CD4-positive, alpha-beta T cell treated with Interleukin-10 for 1 hour (primary cell): ENCODE measurements around the gene PSMG1.
"Not testable (repeated sequence)": the region's sequence is repeated elsewhere in the genome, so short reads cannot be mapped to it uniquely, and the experiment has no call there.

Experiments
- DNase-seq: peaks from one replicate; pipeline ENCODE4 v3.0.0-alpha.2; 2020

PSMG1 gene, protein sequence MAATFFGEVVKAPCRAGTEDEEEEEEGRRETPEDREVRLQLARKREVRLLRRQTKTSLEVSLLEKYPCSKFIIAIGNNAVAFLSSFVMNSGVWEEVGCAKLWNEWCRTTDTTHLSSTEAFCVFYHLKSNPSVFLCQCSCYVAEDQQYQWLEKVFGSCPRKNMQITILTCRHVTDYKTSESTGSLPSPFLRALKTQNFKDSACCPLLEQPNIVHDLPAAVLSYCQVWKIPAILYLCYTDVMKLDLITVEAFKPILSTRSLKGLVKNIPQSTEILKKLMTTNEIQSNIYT

DNA sequence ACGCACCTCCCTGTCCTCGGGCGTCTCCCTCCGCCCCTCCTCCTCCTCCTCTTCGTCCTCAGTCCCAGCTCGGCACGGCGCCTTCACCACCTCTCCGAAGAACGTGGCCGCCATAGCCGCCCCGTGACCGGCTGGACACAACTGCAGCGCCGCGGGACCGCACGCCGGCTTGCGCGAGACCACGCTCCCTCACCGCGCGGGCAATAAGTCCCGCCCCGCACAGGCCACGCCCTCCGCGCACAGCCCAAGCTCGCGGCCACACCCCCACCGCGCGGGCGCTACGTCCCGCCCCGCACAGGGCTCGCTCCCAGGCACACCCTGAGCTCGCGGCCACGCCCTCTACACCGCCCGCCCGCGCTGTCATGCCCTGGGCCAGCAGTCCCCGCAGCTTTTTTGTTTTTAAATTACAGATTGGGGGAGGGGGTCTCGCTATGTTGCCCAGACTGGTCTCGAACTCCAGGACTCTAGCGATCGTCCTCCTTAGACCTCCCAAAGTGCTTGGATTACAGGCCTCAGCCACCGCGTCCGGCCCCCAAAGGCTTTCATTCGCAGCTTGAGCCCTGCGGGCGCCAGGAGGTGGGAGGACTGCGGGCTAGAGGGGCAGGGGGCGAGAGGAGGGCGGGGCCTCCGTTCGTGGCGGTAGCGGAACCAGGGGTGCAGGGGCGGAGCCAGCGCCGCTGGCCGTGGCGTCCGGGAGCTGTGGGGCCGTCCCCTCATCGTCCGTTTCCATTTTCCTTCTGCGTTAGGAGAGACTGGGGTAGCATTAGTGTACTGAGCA, at the start of gene PSMG1:
TSS of gene PSMG1 (minus strand) at position 180 of the 778 bp plus-strand sequence. CDS start at position 114, 66 bp downstream.
- peak; percentile 94 for DNase-seq

DNA sequence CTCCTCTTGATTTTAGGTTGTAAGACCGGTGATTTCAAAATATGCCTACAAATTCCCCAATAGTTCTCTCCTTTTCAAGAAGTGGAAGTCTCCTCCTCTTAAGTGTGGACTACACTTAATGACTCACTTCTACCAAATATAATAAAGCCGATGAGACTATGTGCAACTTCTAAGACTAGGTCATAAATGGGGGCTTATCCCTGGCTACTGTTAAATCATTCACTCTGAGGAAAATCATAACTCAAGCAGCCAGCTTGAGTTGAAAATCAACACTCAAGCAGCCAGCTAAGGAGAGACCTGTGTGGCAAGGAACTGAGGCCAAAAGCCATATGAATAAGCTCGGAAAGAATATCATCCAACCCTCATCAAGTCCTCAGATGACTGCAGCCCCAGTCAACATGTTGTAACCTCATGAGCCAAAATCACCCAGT, 49.6 kb upstream of the PSMG1 start:
- DNase-seq = no peak

DNA sequence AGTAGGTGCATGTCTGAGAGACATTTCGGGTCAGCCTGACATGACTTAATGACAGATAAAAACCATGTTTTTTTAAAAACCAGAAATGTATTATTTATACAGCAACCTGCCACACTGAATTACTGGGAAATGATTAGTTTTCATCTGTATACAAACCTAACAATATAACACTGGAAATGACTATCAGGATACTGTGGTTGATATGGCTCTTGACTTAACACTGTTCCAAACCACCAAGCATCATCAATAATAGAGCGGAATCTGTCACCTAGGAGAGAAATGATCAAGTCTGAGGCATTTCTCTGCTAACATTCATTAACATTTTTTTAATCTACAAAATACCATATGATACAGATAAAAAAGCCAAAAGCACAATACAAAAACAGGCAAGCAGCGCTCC, 41.7 kb upstream of the PSMG1 start:
- no peak for DNase-seq

DNA sequence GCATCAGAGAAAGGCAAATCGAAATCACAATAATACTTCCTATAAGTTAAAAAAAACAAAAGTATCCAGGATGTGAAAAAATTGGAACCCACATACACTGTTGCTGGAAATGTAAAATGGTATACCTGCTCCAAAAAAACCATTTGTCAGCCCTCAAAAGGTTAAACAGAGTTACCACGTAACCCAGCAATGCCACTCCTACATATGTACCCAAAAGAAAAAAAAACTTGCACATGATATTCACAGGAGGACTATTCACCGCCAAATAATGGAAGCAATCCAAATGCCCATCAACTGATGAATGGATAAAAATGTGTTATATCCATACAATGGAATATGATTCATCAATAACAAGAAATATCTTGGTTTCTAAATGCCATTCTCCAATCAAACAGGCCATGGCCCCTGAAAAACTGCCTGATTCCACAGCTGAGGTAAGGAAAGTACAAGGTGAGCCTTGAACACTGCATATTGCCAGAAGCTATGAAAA, 38.8 kb upstream of the PSMG1 start:
- DNase-seq = no peak

DNA sequence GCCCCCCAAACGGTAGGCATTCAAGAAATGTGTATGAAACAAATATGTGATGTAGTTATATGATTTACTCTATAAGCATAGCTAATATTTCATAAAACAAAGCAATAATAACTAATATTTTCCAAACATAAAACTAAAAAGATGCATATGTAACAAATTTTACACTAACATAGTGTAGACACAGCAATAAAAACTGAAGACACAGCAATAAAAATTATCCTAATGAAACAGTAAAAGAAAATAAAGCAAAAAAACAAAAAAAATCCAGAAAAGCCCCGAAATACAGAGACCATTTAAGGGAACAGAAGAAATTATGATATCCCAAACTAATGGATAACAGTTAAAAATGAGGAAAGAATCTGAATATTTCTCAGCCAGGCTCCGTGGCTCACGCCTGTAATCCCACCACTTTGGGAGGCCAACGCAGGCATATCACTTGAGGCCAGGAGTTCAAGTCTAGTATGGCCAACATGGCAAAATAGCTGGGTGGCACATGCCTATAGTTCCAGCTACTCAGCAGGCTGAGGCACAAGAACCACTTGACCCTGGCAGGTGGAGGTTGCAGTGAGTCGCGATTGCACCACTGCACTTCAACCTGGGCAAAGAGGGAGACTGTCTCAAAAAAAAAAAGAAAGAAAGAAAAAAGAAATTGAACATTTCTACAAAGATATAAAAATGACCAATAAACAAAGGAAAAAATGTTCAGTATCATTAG, 38.2 kb upstream of the PSMG1 start:
- no peak for DNase-seq

DNA sequence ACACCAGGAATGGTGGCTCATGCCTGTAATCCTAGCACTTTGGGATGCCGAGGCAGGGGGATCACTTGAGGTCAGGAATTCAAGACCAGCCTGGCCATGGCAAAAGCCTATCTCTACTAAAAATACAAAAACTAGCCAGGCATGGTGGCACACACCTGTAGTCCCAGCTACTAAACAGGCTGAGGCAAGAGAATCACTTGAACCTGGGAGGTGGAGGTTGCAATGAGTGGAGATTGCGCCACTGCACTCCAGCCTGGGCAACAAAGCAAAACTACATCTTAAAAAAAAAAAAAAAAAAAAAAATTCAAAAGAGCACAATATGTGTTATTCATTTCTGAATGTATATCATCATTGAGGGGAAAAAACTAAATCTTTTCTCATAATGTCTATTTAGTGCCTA, 37.6 kb upstream of the PSMG1 start:
- DNase-seq = not testable (repeated sequence)

DNA sequence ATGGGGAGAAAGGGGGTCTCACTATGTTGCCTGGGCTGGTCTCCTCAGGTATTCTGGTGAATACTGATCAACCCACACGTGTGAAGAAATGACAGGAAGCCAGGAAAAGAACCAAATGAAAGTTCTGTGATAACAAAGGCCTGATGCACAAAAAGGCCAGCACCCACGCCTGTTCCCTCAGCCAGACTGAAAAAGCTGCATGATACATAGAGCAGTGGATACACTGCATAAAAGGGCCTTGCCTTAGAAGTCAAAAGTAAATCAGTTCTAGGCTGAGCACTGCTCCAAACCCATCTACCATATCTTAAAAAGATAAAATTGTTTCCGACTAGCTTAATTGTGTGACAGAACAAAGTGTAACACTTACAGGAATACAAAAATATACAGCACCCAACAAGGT, 36.9 kb upstream of the PSMG1 start:
- DNase-seq = no peak

DNA sequence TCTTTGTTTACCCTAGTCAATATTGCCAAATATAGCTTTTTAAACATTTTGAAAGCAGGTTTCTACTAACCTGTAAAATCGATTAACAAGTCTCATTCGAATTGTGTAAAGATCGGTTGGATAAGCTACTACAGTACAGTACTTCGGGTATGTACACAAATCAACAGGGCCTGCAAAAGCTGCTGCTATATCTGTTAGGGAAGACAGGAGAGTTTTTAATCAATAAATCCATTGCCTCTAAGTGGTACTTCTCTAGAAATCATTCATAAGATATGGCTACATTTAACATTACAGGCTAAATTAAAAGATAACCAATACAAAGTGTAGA, 34.8 kb upstream of the PSMG1 start:
- no peak for DNase-seq

DNA sequence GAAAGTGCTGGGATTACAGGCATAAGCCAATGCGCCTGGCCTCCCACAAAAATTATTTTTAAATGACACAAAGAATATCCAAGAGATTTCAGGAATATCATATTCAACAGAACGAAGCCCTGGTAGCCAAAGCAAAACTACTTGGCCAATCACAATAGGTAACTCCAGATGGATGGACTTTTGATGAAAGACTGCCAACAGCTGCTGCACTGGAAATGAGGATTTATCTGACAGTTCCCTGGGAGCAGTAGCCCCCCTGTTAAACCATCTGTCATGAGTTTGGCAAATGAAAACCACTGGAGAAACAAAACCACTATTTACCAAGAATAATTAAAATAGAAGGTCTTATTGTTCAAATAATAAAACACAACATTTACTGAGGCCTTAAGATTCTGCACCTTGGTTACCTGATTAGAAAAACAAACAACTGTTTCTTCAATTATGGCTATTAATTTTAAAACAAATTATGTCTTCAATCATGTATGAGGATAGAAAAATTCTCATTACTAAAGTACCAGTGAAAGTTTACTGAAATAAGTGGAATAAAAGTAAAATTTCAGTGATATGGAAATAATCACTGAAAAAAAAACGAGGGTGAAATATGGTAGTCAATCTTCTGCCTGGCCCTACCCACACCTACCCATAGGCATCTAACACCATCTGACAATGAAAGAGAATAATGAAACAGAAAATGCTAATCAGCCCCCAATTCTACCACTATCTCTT, 34.3 kb upstream of the PSMG1 start:
- no peak for DNase-seq

DNA sequence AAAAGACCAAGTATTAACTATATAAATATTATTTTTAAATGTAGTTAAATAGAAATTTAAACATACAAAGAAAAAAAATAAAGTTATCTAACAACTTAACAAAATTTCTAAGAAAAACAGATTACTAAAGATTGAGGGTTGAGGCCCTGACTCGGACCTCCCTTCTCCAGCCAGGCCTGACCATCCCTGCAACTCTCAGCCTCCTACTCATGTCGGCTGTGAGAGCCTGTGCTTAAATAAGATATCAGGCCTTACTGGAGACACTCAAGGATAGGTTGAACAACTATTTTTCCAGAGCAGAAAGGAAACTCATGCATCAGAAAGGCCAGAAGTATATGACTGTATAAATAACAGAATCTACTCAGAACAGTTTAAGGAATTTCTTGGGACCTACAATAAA, 33.0 kb upstream of the PSMG1 start:
- DNase-seq = no peak

DNA sequence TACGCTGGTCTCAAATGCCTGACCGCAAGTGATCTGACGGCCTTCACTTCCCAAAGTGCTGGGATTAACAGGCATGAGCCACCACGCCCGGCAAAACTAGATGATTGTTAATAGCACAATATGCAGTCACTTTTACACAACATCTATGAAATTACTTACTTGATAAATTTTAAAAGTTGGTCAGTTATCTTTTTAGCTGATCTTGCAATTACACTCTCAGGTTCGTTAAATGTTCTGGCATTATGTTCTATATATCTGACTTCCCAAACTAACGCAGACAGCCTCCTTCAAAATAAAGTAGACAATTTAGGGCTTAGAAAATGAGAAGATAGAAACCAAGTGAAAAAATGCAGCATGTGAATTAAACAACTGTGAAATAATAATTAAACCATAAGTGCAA, 31.8 kb upstream of the PSMG1 start:
- no peak for DNase-seq

DNA sequence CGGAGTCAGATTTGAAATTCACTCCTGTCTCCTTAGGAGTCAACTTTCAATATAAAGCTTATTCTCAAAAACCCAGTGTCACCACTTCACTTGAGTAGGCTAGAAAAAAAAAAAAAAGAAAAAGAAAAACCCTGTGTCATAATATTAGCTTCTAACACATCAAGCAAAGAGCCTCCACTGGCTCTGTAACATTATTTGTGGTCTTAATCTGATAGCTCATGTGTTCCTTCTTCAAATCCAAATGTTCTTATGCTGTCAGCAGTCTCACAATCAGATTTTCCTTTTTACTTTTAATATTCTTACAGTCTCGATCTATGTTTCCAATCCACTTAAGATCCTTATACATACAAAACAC, 26.1 kb upstream of the PSMG1 start:
- DNase-seq = no peak

DNA sequence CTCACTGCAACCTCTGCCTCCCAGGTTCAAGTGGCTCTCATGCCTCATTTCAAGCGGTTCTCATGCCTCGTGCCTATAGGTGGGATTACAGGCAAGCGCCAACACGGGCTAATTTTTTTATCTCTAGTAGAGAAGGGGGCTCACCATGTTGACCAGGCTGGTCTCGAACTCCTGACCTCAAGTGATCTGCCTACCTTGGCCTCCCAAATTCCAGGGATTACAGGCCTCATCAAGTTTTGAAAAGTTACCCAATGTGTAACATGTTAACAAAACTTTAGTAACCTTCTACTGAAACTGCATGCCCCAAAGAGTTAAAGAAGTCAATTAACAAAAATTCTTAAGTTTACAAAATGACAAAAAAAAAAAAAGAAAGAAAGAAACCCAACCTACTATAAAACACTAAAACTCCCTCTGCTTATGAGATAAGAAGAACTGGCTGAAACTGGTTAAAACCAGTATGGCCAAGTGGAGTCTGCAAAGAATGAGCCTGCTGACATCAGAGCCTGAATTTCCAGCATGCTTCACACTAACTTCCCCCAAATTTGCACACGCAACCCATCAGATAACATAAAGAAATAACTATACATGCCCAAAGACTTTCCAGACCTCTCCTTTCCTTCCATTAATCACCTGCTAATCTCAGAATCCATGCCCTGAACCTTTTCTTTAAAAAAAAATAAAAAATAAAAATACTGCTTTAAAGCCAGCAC, 25.5 kb upstream of the PSMG1 start:
- no peak for DNase-seq

DNA sequence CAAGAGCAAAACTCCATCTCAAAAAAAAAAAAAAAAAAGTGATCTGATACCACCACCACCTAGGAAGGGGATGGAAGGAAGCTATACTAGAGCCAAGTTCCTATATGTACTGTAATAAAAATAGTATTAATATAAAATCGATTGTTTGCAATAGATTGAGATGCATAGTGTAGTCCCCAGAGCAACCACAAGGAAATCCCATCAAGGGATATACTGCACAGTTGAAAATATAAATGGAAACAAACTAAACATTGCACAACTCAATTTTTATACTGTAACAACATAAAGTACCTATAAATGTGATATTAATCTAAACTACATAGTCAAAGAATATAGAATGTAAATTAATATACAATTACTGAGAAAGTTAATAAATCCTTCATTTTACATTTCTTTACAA, 20.9 kb upstream of the PSMG1 start:
- no peak for DNase-seq

DNA sequence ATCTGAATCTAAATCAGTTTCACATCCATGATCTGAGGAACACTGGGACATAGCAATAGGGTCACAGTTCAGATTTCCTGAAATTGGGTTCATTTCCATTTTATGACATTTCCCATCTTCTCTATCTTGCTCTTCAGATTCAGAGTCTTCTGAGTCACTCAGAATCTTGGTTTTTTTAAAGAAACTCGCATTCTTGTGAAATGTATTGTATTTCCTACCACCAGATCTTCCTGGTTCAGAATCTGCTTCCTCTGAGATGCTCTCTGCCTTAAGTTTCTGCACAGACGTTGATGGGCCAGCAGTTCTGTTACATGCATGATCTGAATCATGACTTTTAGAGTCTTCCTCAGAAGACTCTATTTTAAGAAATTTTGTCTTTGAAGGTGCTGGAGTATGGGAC, 15.5 kb upstream of the PSMG1 start:
- no peak for DNase-seq

DNA sequence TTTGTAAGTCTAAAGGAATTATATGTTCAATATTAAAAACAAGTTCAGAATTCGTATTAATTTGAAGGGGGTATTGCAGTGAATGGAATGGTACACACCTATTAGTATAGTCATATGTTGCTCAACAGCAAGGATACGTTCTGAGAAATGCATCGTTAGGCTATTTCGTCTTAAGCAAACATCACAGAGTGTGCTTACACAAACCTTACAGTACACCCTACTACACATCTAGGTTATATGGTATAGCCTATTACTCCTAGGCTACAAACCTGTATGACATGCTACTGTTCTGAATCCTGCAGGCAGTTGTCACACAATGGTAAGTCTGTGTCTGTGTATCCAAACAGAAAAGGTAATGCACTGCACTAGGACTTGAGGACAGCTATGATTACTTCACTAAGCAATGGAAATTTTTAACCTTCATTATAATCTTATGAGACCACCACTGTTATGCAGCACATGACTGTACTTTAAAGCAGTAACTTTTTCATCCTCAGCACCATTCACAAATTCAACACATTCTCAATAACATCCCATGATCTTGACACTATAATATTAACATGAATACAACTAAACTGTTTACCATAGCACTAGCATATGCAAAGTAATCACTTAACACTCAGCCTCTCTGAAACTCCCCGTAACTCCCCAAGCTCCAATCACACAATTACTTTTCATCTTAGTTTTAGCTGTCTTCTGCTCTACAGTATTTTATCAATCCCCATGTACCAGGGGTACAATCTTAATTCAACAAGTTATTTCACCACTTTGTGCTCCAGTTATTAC, 14.4 kb upstream of the PSMG1 start:
- DNase-seq = no peak

DNA sequence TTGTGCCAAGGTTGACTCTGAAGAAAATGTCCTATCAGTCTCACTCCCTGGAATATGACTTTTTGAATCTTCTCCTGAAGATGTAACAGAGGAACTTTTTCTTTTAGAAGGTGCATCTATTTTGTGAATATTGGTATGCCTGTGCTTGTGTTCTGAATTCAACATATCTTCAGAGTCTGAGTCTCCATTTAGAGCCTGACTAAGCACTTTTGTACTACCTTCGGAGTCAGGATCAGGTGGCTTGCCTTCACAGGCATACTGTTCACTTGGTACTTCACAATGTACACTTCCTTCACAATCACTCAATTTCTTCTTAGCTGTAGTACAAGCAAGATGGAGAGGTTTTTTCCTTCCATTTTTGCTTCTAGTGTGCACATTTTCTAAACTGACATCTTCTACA, 13.6 kb upstream of the PSMG1 start:
- no peak for DNase-seq

DNA sequence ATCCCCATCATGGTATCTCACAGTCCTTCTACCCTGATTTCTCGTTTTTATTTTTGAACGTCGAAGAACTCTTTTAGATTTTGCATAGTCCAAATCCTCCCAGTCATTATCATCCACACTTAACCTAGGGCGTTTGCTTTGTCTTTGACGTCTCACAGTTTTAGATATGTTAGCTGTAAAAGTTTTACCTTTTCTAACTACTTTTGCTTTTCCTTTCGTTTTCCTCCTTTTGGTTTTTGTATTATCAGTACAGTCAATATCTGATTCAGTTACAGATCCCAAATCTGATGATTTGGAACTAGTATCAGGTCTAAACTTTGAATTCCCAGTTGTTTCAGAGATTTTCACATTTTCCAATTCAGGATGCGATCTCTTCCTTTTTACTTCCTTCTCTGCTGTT, 13.1 kb upstream of the PSMG1 start:
- DNase-seq = peak; percentile 7

DNA sequence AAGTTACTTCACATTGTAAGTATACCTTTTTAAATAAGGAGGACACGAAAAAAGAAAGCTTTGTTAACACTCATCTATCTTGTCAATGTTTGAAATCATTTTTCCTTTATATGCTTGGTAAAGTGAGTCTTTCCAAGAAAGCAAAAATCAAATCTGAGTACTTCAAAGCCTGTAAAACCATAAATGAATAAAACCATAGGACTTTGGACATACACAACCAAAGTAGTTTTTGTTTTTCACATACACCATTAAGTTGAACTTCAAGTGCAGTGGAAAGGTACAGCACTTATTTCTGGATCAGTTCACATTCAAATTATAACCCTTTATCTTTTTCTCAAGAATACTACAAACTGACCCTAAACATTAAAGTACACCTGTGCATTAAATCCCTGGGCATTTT, 10.1 kb upstream of the PSMG1 start:
- DNase-seq = no peak

DNA sequence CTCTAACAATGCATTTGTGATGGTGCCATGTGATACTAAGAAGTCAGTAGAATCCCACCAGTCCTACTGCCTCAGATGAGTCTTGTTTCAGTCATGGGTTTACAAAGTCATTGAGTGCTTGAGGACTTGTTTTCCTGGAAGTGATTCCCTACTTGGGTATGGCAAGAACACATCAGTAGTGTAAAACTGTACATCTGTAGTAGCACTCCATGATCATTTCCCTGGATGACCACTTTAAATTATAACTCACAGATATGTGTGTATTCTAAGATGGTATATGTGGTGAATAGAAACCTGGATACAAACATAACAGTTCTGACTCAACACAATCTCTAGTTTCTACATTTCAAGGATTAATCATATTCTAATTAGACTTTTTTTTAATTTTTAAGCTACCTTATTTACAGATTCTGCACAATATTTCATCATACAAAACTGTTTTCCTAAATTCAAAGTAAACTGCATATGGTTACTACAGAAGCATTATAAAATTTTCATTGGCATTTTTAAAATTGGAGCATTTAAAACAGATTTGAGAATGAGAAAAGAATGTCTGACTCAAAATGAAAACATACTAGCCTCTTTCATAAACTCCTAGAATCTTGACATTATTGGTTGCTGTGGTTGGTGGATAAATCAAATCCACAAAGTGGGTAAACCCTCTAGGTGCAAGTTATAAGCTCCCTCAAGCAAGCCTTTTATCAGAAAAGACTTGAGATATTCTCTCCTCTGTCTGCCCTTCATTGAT, 6.8 kb upstream of the PSMG1 start:
- no peak for DNase-seq

DNA sequence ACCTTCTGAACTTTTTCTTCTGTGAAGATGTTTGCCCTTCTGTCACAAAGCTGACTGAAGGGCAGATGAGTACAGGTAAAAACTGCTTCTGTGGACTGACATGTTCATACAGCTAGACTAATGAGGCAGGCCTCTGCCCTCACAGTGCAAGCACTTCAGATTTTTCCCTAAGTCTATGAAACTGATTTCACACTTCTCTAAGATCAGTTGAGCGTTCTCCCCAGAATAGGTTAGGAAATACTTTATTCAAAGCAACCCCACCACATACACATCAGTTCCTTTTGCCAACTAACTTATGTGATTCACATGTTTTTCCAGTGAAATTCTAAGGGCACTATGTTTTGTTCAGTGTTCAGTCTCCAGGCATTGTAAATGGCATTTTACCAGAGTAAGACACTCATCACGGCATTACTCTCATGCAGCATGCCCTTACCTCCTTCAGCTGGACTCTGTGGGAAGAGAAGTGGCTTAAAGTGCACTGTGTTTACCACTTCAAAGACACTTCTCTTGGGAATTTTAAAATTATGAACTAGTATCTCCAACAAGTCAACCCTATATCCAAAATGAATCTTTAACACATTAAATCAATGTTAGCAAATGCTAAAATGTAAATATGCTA, 5.4 kb upstream of the PSMG1 start:
- DNase-seq = no peak
